HCT116 (cell line): ENCODE data around the gene MED14. TPM values are rescaled to one million over a fixed set of nuclear protein-coding genes. Genes with fewer than 3 reads are reported as not detected.

Source experiments
- ATAC-seq: fragments of 200-7000 bp; cut with Tn5 transposase; 2 replicates; pipeline ENCODE4 v1.9.1; 2020; ENCODE audit warnings: mild to moderate bottlenecking, moderate library complexity
- BruUV-seq: library from RNA; stranded (reverse); fragments of 400-500 nt; replicated peaks from 2 replicates; lab custom pipeline; 2021; lab: Mats Ljungman, UMichigan
- CTCF ChIA-PET: fragments of 300-600 bp; sonication (Branson Sonifier 250); formaldehyde crosslinking; loops from one replicate; lab custom pipeline; 2021; ENCODE audit warnings: antibody characterized with exemption; lab: Charles Lee
- POLR2A ChIA-PET: fragments of 300-600, 350-600 bp; sonication (Branson Sonifier 250); formaldehyde crosslinking; loops from one replicate; lab custom pipeline; 2021; ENCODE audit warnings: antibody characterized with exemption; lab: Charles Lee
- RAD21 ChIA-PET, 2 experiments: fragments of 300-600 bp; sonication (Branson Sonifier 250); formaldehyde crosslinking; loops; one replicate each; lab custom pipeline; 2023; ENCODE audit warnings: low total read pairs in 2 of 2; ENCODE audit not compliant: uncharacterized antibody in 2 of 2, unreplicated experiment in 2 of 2, low non-redundant PET in 1 of 2; lab: Charles Lee
- DNase-seq: peaks from one replicate; pipeline ENCODE4 v3.0.0-alpha.2; 2010; ENCODE audit warnings: low read depth, low spot score
- H2AFZ ChIP-seq: fragments of 200-600 bp; shearing (Covaris generic), sonication (generic); 2 replicates; pipeline ENCODE4 v1.6.1; 2017; ENCODE audit warnings: low read depth, mixed run types, mixed read lengths, antibody characterized with exemption, low read length; ENCODE audit not compliant: poor library complexity, severe bottlenecking
- H3K27ac ChIP-seq: 2 replicates; pipeline ENCODE4 v1.5.1; 2012; ENCODE audit warnings: low read depth, low read length
- H3K27me3 ChIP-seq: fragments of 200-600 bp; sonication (generic); 2 replicates; pipeline ENCODE4 v1.6.1; 2016; ENCODE audit warnings: mixed run types, low read length, mixed read lengths; ENCODE audit not compliant: insufficient read depth
- H3K36me3 ChIP-seq, 2 experiments: fragments of 200-500 bp in 1 of 2; fragments of 200-600 bp in 1 of 2; sonication (Bioruptor generic) in 1 of 2; sonication (generic) in 1 of 2; 2 replicates each; pipeline versions ENCODE4 v1.5.1 to v1.6.1; 2014 to 2016; ENCODE audit warnings: low read length in 2 of 2, inconsistent platforms in 1 of 2, mixed read lengths in 1 of 2, mixed run types in 1 of 2; ENCODE audit not compliant: insufficient read depth in 2 of 2, control insufficient read depth in 1 of 2
- H3K4me1 ChIP-seq, 2 experiments: fragments of 200-600 bp in 1 of 2; sonication (generic) in 1 of 2; 2 replicates each; pipeline versions ENCODE4 v1.5.1 to v1.6.1; 2012 to 2017; ENCODE audit warnings: low read length in 2 of 2, inconsistent platforms in 1 of 2, mild to moderate bottlenecking in 1 of 2, mixed read lengths in 1 of 2, mixed run types in 1 of 2, moderate library complexity in 1 of 2; ENCODE audit not compliant: insufficient read depth in 2 of 2, control insufficient read depth in 1 of 2
- H3K4me2 ChIP-seq: fragments of 200-600 bp; sonication (generic); 2 replicates; pipeline ENCODE4 v1.6.1; 2017; ENCODE audit warnings: mixed run types, low read length, mixed read lengths
- H3K4me3 ChIP-seq, 2 experiments: fragments of 200-600 bp in 1 of 2; sonication (generic) in 1 of 2; replicated peaks in 1 of 2; 2 replicates each; pipeline ENCODE4 v1.5.1; 2011 to 2016; ENCODE audit warnings: low read length in 2 of 2, control low read depth in 1 of 2, low read depth in 1 of 2, mild to moderate bottlenecking in 1 of 2, mixed read lengths in 1 of 2, mixed run types in 1 of 2
- H3K79me2 ChIP-seq: fragments of 200-600 bp; sonication (generic); 2 replicates; pipeline ENCODE4 v1.6.1; 2017; ENCODE audit warnings: mild to moderate bottlenecking, mixed run types, low read length, moderate library complexity, mixed read lengths; ENCODE audit not compliant: insufficient read depth
- H3K9ac ChIP-seq: fragments of 200-600 bp; sonication (generic); 2 replicates; pipeline ENCODE4 v1.6.1; 2016; ENCODE audit warnings: low read length, mixed read lengths
- H3K9me2 ChIP-seq: fragments of 200-600 bp; sonication (generic), shearing (Covaris generic); 2 replicates; pipeline ENCODE4 v1.6.1; 2017; ENCODE audit warnings: mixed run types, mild to moderate bottlenecking, moderate library complexity; ENCODE audit not compliant: insufficient read depth
- H3K9me3 ChIP-seq, 2 experiments: fragments of 200-500 bp in 1 of 2; fragments of 200-600 bp in 1 of 2; sonication (Bioruptor generic) in 1 of 2; sonication (generic) in 1 of 2; 2 replicates each; pipeline ENCODE4 v1.6.1; 2014 to 2017; ENCODE audit warnings: low read length in 2 of 2, mixed read lengths in 2 of 2, inconsistent platforms in 1 of 2, low read depth in 1 of 2, mild to moderate bottlenecking in 1 of 2, mixed run types in 1 of 2, moderate library complexity in 1 of 2; ENCODE audit not compliant: control insufficient read depth in 1 of 2, insufficient read depth in 1 of 2
- H4K20me1 ChIP-seq: fragments of 200-600 bp; sonication (generic), shearing (Covaris generic); 2 replicates; pipeline ENCODE4 v1.6.1; 2017; ENCODE audit warnings: mixed run types, mild to moderate bottlenecking, moderate library complexity; ENCODE audit not compliant: insufficient read depth
- JUND ChIP-seq: IDR thresholded peaks from 2 replicates; pipeline ENCODE4 v1.6.1; 2012
- POLR2A ChIP-seq: IDR thresholded peaks from 2 replicates; pipeline ENCODE4 v1.7.0; 2011; ENCODE audit warnings: borderline replicate concordance; ENCODE audit not compliant: insufficient read depth, insufficient read length; ENCODE audit errors: extremely low read depth
- POLR2AphosphoS5 ChIP-seq: IDR thresholded peaks from 2 replicates; pipeline ENCODE4 v1.6.1; 2011; ENCODE audit warnings: mild to moderate bottlenecking, low read depth, low read length, moderate library complexity
- SRF ChIP-seq: IDR thresholded peaks from 2 replicates; pipeline ENCODE4 v1.6.1; 2012; ENCODE audit warnings: low read depth
- TCF7L2 ChIP-seq: IDR thresholded peaks from 2 replicates; pipeline ENCODE4 v1.7.0; 2011; ENCODE audit warnings: borderline replicate concordance, inconsistent platforms; ENCODE audit not compliant: insufficient read depth, insufficient read length; ENCODE audit errors: extremely low read depth
- YY1 ChIP-seq: IDR thresholded peaks from 2 replicates; pipeline ENCODE4 v1.6.1; 2011; ENCODE audit warnings: low read length, low read depth, moderate library complexity, mild to moderate bottlenecking; ENCODE audit not compliant: insufficient replicate concordance; ENCODE audit errors: extremely low read depth
- ZFX ChIP-seq: fragments of 450-650 bp; IDR thresholded peaks from 2 replicates; pipeline ENCODE4 v1.6.1; 2017
- intact Hi-C: fragments of 100-400 bp; cut with micrococcal nuclease; formaldehyde crosslinking; loops from 2 replicates; pipeline ENCODE4 v1.10.0; 2022
- total RNA-seq: library from RNA; stranded (reverse); gene quantifications from one replicate; pipeline ENCODE4 v1.2.1, GENCODE V29; 2021; ENCODE audit not compliant: unreplicated experiment
- TF ChIP-seq, protein P1 (sequence below): IDR thresholded peaks from 2 replicates; pipeline ENCODE4 v1.6.1; 2011; ENCODE audit warnings: mild to moderate bottlenecking, low read length, moderate library complexity; ENCODE audit not compliant: insufficient replicate concordance; ENCODE audit errors: extremely low read depth
- TF ChIP-seq, protein P2 (sequence below), 3 experiments: fragments of 200-600 bp in 1 of 3; sonication (generic) in 1 of 3; IDR thresholded peaks in 2 of 3; conservative IDR thresholded peaks in 1 of 3; 2 replicates each; pipeline ENCODE4 v1.5.1; 2012 to 2017; ENCODE audit warnings: low read depth in 2 of 3, low read length in 2 of 3, antibody characterized with exemption in 1 of 3, borderline replicate concordance in 1 of 3, control low read depth in 1 of 3, mild to moderate bottlenecking in 1 of 3, mixed read lengths in 1 of 3, mixed run types in 1 of 3, moderate library complexity in 1 of 3; ENCODE audit not compliant: insufficient read depth in 1 of 3
- TF ChIP-seq, protein P3 (sequence below): IDR thresholded peaks from 2 replicates; pipeline ENCODE4 v1.6.1; 2012

The MED14 gene
- total RNA-seq, 1 experiment from 2014 or later, result 51.8 TPM

DNA sequence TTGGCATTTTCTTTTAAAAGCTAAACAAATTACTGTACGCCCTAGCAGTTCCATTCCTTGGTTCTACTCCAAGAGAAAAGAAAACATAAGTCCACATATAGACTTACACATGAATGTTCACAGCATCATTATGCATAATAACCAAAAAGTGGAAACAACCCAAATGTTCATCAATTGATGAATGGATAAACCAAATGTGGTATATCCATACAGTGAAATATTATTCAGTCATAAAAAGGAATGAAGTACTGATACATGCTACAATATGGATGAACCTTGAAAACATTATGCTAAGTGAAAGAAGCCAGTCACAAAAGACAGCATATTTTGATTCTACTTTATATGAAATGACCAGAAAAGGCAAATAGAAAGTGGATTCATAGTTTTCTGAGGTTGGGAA is 36.5 kb downstream of the MED14 start:
- BruUV-seq, result no TSS peak
- intact Hi-C loops, result no loop called here
- no peak overlapping the region for H3K27ac ChIP-seq
- ChIA-PET POLR2A (no interaction called here), CTCF (no interaction called here), RAD21 (no interaction called here)
- TF ChIP-seq TCF7L2 (no peak), POLR2A (no peak), JUND (no peak)
- no peak overlapping the region for H2AFZ ChIP-seq
- no peak overlapping the region for H3K4me2 ChIP-seq
- no peaks in the 10 kb centered on the region for H3K9me3 ChIP-seq
- H3K9ac ChIP-seq, result no peak overlapping the region
- H3K36me3 ChIP-seq, result peaks cover 0 to 11% of the 10 kb centered on the region in 2 experiments; a peak in 3 of 4 replicates
- no peak overlapping the region for H3K4me3 ChIP-seq
- no peaks in the 10 kb centered on the region for H4K20me1 ChIP-seq
- H3K27me3 ChIP-seq, result no peaks in the 10 kb centered on the region
- ATAC-seq (no peak), DNase-seq (no peak)
- no peaks in the 10 kb centered on the region for H3K4me1 ChIP-seq
- H3K9me2 ChIP-seq, result no peaks in the 10 kb centered on the region
- no peaks in the 10 kb centered on the region for H3K79me2 ChIP-seq

DNA sequence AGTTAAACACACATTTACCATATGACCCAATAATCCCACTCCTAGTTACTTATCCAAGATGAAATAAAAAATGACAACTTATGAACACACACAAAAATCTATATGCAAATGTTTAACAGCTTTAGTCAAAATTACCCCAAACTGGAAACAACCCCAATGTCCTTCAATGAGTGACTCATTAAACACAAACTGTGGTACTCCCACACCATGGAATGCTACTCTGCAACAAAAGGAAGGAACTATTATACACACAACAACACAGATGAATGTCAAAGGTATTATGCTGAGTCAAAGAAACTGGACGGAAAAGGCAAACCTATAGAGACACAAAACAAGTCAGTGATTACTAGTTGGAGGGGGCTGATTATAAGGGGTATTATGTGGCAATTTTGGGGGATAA is 40.5 kb downstream of the MED14 start:
- no peak overlapping the region for H2AFZ ChIP-seq
- H3K4me2 ChIP-seq, result no peak overlapping the region
- intact Hi-C loops, result no loop called here
- H3K36me3 ChIP-seq, result peaks cover 2 to 11% of the 10 kb centered on the region in 2 experiments; a peak in 2 of 4 replicates
- CTCF ChIA-PET, result no interaction called here
- TF ChIP-seq POLR2AphosphoS5, result no peak
- no peak for TF ChIP-seq TCF7L2
- TF ChIP-seq, protein P1, sequence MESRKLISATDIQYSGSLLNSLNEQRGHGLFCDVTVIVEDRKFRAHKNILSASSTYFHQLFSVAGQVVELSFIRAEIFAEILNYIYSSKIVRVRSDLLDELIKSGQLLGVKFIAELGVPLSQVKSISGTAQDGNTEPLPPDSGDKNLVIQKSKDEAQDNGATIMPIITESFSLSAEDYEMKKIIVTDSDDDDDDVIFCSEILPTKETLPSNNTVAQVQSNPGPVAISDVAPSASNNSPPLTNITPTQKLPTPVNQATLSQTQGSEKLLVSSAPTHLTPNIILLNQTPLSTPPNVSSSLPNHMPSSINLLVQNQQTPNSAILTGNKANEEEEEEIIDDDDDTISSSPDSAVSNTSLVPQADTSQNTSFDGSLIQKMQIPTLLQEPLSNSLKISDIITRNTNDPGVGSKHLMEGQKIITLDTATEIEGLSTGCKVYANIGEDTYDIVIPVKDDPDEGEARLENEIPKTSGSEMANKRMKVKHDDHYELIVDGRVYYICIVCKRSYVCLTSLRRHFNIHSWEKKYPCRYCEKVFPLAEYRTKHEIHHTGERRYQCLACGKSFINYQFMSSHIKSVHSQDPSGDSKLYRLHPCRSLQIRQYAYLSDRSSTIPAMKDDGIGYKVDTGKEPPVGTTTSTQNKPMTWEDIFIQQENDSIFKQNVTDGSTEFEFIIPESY, result no peak
- TF ChIP-seq, protein P2, sequence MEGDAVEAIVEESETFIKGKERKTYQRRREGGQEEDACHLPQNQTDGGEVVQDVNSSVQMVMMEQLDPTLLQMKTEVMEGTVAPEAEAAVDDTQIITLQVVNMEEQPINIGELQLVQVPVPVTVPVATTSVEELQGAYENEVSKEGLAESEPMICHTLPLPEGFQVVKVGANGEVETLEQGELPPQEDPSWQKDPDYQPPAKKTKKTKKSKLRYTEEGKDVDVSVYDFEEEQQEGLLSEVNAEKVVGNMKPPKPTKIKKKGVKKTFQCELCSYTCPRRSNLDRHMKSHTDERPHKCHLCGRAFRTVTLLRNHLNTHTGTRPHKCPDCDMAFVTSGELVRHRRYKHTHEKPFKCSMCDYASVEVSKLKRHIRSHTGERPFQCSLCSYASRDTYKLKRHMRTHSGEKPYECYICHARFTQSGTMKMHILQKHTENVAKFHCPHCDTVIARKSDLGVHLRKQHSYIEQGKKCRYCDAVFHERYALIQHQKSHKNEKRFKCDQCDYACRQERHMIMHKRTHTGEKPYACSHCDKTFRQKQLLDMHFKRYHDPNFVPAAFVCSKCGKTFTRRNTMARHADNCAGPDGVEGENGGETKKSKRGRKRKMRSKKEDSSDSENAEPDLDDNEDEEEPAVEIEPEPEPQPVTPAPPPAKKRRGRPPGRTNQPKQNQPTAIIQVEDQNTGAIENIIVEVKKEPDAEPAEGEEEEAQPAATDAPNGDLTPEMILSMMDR (IDR thresholded peaks at IDR 0.05 in 2 of 3, conservative IDR thresholded peaks at IDR 0.05 in 1 of 3; ENCODE audit: borderline replicate concordance in 1 of 3, insufficient read depth in 1 of 3, low read depth in 2 of 3, low read length in 2 of 3), result no peak
- no peak for TF ChIP-seq ZFX
- TF ChIP-seq SRF, result no peak
- no peak for TF ChIP-seq YY1
- TF ChIP-seq, protein P3, sequence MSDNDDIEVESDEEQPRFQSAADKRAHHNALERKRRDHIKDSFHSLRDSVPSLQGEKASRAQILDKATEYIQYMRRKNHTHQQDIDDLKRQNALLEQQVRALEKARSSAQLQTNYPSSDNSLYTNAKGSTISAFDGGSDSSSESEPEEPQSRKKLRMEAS, result no peak
- H3K79me2 ChIP-seq, result no peaks in the 10 kb centered on the region
- ATAC-seq (no peak), DNase-seq (no peak)
- BruUV-seq, result no TSS peak
- H3K4me1 ChIP-seq, result no peaks in the 10 kb centered on the region
- H3K9me2 ChIP-seq, result no peaks in the 10 kb centered on the region
- H4K20me1 ChIP-seq, result no peaks in the 10 kb centered on the region
- RAD21 ChIA-PET, result no interaction called here
- H3K27me3 ChIP-seq, result no peaks in the 10 kb centered on the region
- H3K9me3 ChIP-seq, result no peaks in the 10 kb centered on the region
- H3K27ac ChIP-seq, result no peak overlapping the region
- no peak overlapping the region for H3K4me3 ChIP-seq
- POLR2A ChIA-PET, result no interaction called here
- H3K9ac ChIP-seq, result no peak overlapping the region
